Ramos (cell line): Measurements from ENCODE around the gene PKP2.

Experiments
- in situ Hi-C: fragments of 300-500 bp; cut with MboI; formaldehyde crosslinking; loops from one replicate; pipeline ENCODE4 v1.14.3; 2022; ENCODE audit warnings: low sequenced_read_pairs; ENCODE audit not compliant: unreplicated experiment

Gene PKP2

GRCh38 chr12:32896432-32897280 lies at the start of gene PKP2:
Gene PKP2, minus strand, starts transcription at chr12:32896777. Its CDS starts 46 bp downstream, at chr12:32896731.
- in situ Hi-C loops, result no loop called here

DNA sequence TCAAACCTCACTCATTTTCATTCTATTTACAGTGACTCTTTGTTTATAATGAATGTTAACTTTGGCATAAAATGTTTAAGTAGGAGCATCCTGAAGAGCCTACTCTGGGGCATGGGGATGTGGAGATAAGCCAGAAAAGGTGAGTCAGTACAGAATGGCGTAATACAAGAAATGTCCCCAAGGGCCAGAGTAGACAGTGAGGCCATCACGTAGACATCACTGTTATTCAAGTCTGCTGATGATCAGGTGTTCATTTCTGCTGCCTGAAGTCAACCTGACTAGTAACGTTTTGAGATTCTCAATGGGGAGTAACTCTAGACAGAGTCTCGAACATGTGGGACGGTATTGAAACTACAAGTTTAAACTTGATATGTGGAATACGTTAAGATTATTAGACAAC lies 47.6 kb upstream of the PKP2 start:
- in situ Hi-C loops, result no loop called here

- in situ Hi-C loops, result no loop called here
Measured at GRCh38 chr12:32939801-32940200, 43.2 kb upstream of the PKP2 start.

GRCh38 chr12:32926963-32927362 lies 30.4 kb upstream of the PKP2 start:
- in situ Hi-C loops, result no loop called here

GRCh38 chr12:32926356-32926755 lies 29.8 kb upstream of the PKP2 start:
- in situ Hi-C loops, result no loop called here

DNA sequence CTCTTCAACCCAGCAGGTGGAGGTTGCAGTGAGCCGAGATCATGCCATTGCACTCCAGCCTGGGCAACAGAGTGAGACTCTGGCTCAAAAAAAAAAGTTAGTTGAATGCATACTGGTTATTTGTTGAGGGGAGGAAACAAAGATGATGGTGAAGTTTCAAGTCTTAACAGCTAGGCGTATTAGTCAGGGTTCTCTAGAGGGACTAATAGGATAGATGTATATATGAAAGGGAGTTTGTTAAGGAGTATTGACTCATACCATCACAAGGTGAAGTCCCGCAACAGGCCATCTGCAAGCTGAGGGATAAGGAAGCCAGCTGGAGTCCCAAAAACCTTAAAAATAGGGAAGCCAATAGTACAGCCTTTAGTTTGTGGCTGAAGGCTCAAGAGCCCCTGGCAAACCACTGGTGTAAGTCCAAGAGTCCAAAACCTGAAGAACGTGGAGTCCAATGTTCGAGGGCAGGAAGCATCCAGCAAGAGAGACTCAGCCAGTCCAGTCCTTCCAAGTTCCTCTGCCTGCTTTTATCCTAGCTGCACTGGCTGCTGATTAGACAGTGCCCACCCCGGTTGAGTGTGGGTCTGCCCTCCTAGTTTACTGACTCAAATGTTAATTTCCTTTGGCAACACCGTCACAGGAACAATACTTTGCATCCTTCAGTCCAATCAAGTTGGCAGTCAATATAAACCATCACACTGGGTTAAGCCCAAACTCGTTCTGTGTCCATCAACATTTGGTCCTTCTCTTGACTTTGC lies 26.1 kb upstream of the PKP2 start:
- in situ Hi-C loops, result no loop called here

DNA sequence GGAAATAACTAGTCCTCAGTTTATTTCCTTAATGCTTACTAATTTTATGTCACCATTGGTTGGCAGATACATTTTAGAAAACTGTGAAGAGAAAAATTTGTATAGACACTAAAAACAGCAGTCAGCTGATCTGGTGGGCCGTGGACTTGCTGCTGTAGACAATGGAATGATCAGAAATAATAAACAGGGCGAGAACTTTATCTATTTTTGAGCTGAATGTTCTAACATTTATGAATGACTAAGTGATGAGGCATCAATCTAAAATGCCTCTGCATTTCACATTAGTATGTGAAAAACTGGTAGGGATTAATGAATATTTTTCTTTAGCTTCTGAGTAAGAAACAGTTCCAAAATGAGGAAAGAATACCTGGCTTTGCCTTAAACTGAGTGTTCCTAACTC lies 24.8 kb upstream of the PKP2 start:
- in situ Hi-C loops, result no loop called here

DNA sequence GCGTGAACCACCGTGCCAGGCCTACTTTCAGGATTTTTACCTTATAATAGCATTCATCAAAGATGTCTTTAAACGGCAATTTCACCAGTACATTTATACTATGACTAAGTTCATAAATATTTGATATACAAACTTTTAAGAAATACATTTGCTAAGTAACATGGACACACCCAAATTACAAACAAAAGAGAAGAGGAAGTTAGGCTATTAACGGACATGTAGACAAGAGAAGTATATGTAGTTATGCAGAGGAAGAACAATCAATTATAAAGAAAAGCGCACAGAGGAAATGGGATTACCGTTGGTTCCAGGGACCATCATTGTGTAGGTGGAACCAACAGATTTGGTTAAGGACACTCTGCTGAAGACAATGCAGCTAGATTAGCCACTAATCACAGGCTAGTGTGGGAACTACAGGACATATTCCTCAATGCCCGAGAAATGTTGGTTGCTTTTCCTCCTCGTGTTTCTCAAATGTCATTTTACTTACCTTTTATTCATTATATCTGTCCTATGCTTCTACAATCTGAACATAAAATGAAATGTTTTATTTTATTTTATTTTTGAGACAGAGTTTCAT lies 24.0 kb upstream of the PKP2 start:
- in situ Hi-C loops, result no loop called here

DNA sequence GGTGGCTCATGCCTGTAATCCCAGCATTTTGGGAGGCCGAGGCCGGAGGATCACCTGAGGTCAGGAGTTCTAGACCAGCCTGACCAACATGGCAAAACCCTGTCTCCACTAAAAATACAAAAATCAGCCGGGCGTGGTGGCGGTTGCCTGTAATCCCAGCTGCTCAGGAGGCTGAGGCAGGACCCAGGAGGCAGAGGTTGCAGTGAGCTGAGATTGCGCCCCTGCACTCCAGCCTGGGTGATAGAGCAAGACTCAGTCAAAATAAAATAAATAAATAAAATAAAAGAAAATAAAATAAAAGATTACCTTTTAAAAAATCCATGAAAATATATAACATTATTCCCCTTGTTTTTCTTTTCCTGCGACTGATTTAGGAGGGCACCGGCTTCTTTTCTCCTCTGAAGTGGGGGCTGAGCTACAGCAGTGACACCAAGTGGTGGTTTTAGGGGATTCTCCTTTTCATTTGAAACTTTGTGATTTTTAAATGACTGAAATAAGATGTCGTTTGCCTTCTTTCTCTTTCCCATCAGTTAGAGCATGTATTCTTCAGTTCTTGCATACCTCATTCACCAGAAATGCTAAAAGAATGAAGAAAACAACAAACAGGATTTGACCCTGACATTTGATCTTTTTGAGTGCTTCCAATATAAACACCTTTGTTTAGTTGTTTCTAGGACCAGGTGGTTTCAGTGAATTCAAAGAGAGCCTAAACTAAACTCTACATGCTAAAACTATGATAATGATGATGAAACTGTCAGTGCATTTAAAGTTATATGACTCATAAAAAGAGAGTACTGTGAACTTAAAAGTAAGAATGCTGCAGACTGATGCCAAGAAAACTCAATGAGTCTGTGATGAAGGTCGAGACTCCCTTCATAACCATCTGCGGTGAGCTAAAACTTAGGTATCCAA lies 22.6 kb upstream of the PKP2 start:
- in situ Hi-C loops, result no loop called here

- in situ Hi-C loops, result no loop called here
Measured at GRCh38 chr12:32917094-32917611, 20.6 kb upstream of the PKP2 start.

- in situ Hi-C loops, result no loop called here
Measured at GRCh38 chr12:32907898-32908476, 11.4 kb upstream of the PKP2 start.

- in situ Hi-C loops, result no loop called here
Measured at GRCh38 chr12:32907166-32907565, 10.6 kb upstream of the PKP2 start.

DNA sequence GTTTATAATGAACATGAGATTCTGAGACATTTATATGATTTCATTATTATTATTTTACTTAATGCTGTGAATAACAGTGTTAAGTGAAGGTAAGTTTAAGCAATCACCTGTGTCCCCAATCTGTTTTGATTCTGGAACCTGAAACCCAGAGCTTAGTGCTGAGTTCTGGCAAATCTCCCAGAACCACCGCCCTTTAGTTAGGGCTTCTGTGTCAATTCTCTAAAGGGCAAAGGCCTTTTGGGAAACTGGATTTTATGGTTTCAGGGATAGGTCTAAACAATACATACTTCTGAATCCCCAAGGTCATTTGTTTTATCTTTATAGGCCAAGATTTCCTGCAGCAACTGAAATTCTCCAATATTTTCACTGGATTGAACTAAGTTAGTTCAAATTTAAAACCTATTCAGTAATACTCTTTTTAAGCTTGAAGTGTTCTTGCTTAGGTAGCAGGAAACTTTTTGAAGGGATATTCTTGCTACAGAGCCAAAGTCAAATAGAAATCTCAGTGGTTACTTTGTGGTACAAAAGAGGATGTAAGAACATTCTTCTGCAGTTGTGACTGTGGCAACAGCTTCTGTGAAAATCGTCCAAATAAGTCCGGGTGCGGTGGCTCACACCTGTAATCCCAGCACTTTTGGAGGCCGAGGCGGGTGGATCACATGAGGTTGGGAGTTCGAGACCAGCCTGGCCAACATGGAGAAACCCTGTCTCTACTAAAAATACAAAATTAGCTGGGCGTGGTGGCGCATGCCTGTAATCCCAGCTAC lies 10.0 kb upstream of the PKP2 start:
- in situ Hi-C loops, result no loop called here

GRCh38 chr12:32903763-32904162 lies 7.2 kb upstream of the PKP2 start:
- in situ Hi-C loops, result no loop called here

GRCh38 chr12:32903318-32903717 lies 6.7 kb upstream of the PKP2 start:
- in situ Hi-C loops, result no loop called here

DNA sequence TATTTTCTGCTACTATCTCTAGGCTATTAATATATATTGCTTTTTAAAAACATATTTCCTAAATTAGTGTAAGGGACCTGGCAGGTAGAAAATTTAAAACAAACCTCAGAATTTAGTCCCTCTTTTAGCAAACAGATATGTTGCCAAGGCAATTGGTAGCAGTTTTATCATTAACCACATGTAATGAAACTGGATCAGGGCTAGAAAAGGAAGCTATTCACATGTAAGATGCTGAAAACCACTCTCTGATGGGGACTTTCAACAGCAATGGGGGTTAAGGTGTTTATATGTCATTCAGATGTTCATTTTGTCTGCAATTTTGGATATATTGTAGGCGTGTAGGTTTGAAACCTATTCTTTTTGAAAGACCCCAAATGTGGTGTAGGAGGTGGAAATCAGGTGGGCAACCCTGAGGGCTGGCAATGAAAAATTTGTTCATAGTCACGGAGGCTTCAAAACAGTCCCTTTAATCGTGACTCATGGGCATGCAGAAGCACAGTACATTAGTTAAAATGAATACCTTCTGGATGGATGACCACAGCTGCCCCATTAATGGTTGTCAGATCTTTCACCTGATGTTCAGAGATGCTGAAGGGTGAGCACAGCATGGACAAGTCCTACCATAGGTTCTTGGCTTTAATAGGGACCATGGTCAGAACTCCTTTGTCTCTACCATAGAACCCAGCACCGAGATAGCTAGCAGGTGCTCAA lies 5.9 kb upstream of the PKP2 start:
- in situ Hi-C loops, result no loop called here

DNA sequence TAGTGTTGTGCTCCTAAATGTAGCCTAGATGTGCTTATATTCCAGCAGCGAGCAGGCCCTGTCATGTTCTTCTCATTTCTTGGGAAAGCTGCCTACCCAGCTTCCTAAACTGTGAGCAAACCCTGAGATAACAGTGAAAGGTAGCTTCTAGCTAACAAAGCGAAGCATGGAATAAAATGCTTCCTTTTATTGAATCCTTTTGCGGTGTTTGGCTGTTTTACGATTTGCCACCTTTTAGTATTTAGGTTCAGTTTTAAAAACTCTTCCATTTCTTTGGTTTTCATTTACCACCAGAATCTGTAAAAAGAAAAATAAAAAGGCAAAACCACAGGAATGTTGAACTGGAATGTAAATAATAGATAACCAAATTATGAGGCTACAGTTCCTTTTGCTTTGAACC lies 5.0 kb upstream of the PKP2 start:
- in situ Hi-C loops, result no loop called here
